Right lobe of liver (tissue), 6 donors: Measurements from ENCODE around the gene PHC3. TPM values are rescaled to one million over a fixed set of nuclear protein-coding genes. Genes with fewer than 3 reads are reported as not detected.
A peak's percentile ranks its signal among the peaks of the same experiment; 100 is the strongest.
"Not testable (repeated sequence)": the region's sequence is repeated elsewhere in the genome, so short reads cannot be mapped to it uniquely, and the experiment has no call there.

Experiments used
- ATAC-seq, 4 donors: fragments of 200-7000 bp; cut with Tn5 transposase; one replicate each; pipeline ENCODE4 v1.9.1; 2020; ENCODE audit warnings: mild to moderate bottlenecking in 4 of 4, moderate library complexity in 4 of 4
- DNase-seq, 3 donors: peaks; one replicate each; pipeline ENCODE4 v3.0.0-alpha.2; 2020
- H3K27ac ChIP-seq, 3 donors: fragments of 200-600 bp; one replicate each; pipeline ENCODE4 v1.8.0; 2022
- H3K27me3 ChIP-seq, 2 donors: fragments of 200-600 bp; one replicate each; pipeline ENCODE4 v1.8.0; 2022
- H3K36me3 ChIP-seq, 4 donors: fragments of 200-600 bp; sonication (generic) in 1 of 4; one replicate each; pipeline versions ENCODE4 v1.5.1 to v1.8.0; 2017 to 2022; ENCODE audit warnings: control low read depth in 1 of 4
- H3K4me1 ChIP-seq, 4 donors: fragments of 200-600 bp; sonication (generic) in 1 of 4; one replicate each; pipeline versions ENCODE4 v1.5.1 to v1.8.0; 2017 to 2022; ENCODE audit warnings: control low read depth in 1 of 4
- H3K4me3 ChIP-seq, 3 donors: fragments of 200-600 bp; one replicate each; pipeline ENCODE4 v1.8.0; 2022
- H3K9me3 ChIP-seq, 4 donors: fragments of 200-600 bp; sonication (generic) in 1 of 4; one replicate each; pipeline versions ENCODE4 v1.5.1 to v1.8.0; 2017 to 2022; ENCODE audit warnings: control low read depth in 1 of 4
- POLR2A ChIP-seq: fragments of 450-650 bp; IDR thresholded peaks from one replicate; pipeline ENCODE4 v1.6.1; 2017; ENCODE audit warnings: antibody characterized with exemption, mild to moderate bottlenecking
- WGBS: methylation state at CpG from one replicate; pipeline ENCODE4 v1.1.6; 2018; ENCODE audit warnings: low coverage, low lambda C conversion rate; ENCODE audit not compliant: insufficient coverage; ENCODE audit errors: missing lambda C conversion rate; 5-methylcytosine and 5-hydroxymethylcytosine counted together
- intact Hi-C, 2 donors: fragments of 100-400 bp; cut with DNase I; formaldehyde crosslinking; loops; one replicate each; pipeline versions ENCODE4 v1.11.2 to v1.14.1; 2022
- total RNA-seq, 6 experiments: library from RNA; depleted of rRNA in 2 of 6; stranded (reverse); fragments of >200 nt in 2 of 6; fragmentation: NEBNext Ultra II Directional in 3 of 6; extraction: Animal tissue kit (Norgen Biotek cat#: 25700) in 3 of 6; gene quantifications; one replicate each; pipeline versions ENCODE4 v1.1.0 to v1.2.4, GENCODE V29; 2016 to 2023
- TF ChIP-seq, protein P1 (sequence below), 4 donors: fragments of 200-600 bp in 3 of 4; fragments of 450-650 bp in 1 of 4; IDR thresholded peaks; one replicate each; pipeline versions ENCODE4 v1.5.1 to v1.8.0; 2016 to 2022; ENCODE audit warnings: antibody characterized with exemption in 4 of 4, mild to moderate bottlenecking in 2 of 4
- donor health status: DM: no; HTN: yes; CAD: no.
- donor health status: DM: no; HTN: no; CAD: no.
- donor health status: DM: no; HTN: no; CAD: no.
- donor health status: DM: no; HTN: yes; CAD: no.
- donor health status: DM: no; HTN: yes; CAD: no.

PHC3 gene
- total RNA-seq, 6 experiments from 2014 or later, result 20.0 to 32.6 (median 23.5) TPM

DNA sequence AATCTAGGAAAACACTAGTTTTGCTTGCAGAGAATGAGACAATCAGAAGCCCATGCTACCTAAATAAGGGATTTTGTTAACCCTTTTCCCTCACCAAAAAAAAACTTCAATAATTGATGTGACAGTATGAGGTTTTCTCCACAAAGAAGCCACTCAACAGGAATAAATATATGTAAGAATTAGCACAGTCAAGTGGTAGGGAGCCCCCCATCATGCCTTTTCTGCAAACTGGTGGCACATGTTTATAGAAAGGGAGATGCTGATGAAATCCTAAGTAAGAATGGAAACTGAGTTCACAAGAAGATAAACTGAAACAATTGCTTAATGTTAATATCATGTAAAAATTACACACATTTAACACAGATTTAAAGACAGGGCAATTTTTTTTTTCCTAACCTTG lies 51.0 kb downstream of the PHC3 start:
- Histone ChIP-seq H3K4me3 (no peak overlapping the region), H3K36me3 (peaks cover 0 to 35% (median 8%) of the 10 kb centered on the region in 4 donors), H3K27ac (no peak overlapping the region), H3K9me3 (no peaks in the 10 kb centered on the region), H3K4me1 (no peaks in the 10 kb centered on the region), H3K27me3 (no peaks in the 10 kb centered on the region)
- DNase-seq, result no peak
- no peak for ATAC-seq
- intact Hi-C loops, result no loop called here
- TF ChIP-seq POLR2A, result no peak
- TF ChIP-seq, protein P1, sequence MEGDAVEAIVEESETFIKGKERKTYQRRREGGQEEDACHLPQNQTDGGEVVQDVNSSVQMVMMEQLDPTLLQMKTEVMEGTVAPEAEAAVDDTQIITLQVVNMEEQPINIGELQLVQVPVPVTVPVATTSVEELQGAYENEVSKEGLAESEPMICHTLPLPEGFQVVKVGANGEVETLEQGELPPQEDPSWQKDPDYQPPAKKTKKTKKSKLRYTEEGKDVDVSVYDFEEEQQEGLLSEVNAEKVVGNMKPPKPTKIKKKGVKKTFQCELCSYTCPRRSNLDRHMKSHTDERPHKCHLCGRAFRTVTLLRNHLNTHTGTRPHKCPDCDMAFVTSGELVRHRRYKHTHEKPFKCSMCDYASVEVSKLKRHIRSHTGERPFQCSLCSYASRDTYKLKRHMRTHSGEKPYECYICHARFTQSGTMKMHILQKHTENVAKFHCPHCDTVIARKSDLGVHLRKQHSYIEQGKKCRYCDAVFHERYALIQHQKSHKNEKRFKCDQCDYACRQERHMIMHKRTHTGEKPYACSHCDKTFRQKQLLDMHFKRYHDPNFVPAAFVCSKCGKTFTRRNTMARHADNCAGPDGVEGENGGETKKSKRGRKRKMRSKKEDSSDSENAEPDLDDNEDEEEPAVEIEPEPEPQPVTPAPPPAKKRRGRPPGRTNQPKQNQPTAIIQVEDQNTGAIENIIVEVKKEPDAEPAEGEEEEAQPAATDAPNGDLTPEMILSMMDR (IDR thresholded peaks at IDR 0.05), result no peak

DNA sequence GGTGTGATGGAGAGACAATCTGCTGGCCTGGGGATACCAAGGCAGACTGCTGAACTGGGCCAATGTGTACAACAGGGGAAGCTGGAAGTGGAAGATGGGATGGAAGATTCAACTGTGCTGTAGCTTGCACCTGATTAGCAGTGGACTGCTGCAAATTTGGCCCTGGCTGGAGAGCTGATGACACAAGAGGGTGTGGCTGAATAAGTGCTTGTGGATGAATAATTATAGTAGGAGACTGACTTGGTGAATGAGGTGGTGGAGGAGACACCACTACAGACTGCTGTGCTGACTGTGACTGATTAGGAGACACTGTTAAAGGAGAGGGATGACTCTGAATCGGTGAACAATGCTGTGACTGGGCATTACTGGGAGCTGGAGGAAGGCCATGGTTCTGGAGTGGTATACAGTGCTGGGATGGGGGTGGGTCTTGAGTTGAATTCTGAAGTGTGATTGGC lies 52.5 kb downstream of the PHC3 start:
- Histone ChIP-seq H3K27me3 (no peaks in the 10 kb centered on the region), H3K36me3 (peaks cover 0 to 32% (median 8%) of the 10 kb centered on the region in 4 donors), H3K4me3 (no peak overlapping the region), H3K4me1 (no peaks in the 10 kb centered on the region), H3K27ac (no peak overlapping the region), H3K9me3 (no peaks in the 10 kb centered on the region)
- TF ChIP-seq, protein P1 (IDR thresholded peaks at IDR 0.05), result no peak
- no peak for TF ChIP-seq POLR2A
- peak in 3 of 4 donors; percentile 26 to 44 (median 28) for ATAC-seq
- DNase-seq, result no peak
- intact Hi-C loops, result no loop called here
- 88% methylated on average over 1 of the region's 1 CpG for WGBS

DNA sequence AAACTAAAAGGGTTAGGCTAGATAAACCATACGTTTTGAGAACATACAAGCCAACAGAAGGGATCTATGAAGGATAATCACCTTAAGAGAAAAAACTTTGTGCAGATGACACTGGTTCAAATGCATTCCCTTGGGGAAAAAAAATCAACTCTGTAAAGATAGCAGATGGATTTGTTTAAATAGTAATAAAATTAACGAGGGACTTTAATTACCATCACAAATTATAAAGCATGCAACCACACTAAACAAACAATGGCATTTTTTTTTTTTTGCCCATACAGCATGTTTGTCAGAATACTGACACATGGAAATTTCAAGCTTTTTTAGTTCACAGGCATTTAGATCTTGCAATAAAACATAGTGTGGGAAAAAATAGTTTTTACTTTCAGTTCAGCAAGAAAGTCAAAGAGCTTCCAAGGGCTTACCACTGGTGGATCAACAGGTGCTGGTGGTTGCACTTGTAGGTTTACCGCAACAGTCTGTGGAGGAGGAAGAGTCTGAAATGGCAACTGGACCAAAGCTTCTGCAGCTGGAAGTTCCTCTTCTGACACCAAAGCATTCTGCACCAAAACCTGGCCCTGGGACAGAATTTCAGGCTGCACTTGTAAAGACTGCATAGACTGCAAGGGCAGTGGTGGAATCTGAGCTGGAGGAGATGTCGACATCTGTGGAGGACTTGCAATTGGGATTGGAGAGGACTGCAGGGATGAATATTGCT lies 53.1 kb downstream of the PHC3 start:
- H3K27ac ChIP-seq, result no peak overlapping the region
- WGBS, result 66% methylated on average over 4 of the region's 4 CpGs
- DNase-seq, result no peak
- TF ChIP-seq, protein P1 (IDR thresholded peaks at IDR 0.05), result no peak
- TF ChIP-seq POLR2A, result no peak
- H3K4me3 ChIP-seq, result no peak overlapping the region
- H3K9me3 ChIP-seq, result no peaks in the 10 kb centered on the region
- peaks cover 0 to 32% (median 8%) of the 10 kb centered on the region in 4 donors for H3K36me3 ChIP-seq
- intact Hi-C loops, result no loop called here
- no peaks in the 10 kb centered on the region for H3K27me3 ChIP-seq
- no peaks in the 10 kb centered on the region for H3K4me1 ChIP-seq
- peak in 1 of 4 donors; percentile 22 for ATAC-seq

DNA sequence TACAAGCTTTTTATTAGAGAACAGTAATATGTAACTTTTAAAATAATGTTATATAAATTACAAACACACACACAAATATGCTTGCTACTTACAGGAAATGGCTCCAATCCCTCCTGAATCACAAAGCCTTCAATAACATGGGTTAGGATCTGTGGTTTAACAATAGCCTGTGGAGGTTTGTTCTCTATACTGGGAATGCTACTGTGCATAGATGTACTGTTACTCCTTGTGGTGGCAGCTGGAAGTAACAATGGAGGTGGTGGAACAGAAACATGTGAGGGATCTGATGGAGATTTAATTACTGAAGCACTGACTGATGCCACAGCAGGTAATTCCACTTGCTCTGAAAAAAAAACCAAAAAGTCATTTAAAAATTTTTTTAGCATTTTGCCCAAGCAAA lies 64.4 kb downstream of the PHC3 start:
- DNase-seq, result no peak
- intact Hi-C loops, result no loop called here
- H3K4me3 ChIP-seq, result no peak overlapping the region
- H3K36me3 ChIP-seq, result peaks cover 0 to 80% (median 33%) of the 10 kb centered on the region in 4 donors
- TF ChIP-seq, protein P1 (IDR thresholded peaks at IDR 0.05), result no peak
- TF ChIP-seq POLR2A, result no peak
- no peak overlapping the region for H3K27ac ChIP-seq
- H3K4me1 ChIP-seq, result no peaks in the 10 kb centered on the region
- ATAC-seq, result no peak
- H3K9me3 ChIP-seq, result no peaks in the 10 kb centered on the region
- no peaks in the 10 kb centered on the region for H3K27me3 ChIP-seq

DNA sequence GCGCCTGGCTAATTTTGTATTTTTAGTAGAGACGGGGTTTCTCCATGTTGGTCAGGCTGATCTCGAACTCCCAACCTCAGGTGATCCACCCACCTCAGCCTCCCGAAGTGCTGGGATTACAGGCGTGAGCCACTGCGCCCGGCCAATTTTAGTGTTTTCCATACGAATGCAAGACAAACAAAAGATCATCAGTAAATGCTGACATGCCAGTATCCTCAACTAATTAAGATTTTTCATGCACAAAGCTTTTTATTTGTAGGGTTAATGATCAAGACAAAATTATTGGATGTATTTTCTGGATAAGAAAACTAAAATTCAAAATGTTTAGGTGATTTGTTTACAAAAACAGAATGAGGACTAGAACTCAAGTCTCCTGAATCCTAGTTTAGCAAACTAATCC lies 67.4 kb downstream of the PHC3 start:
- ATAC-seq, intact Hi-C loops: not testable (repeated sequence)

More for the DNA sequence above, 67.4 kb downstream of the PHC3 start:
- H3K36me3 ChIP-seq, result peaks cover 0 to 56% (median 21%) of the 10 kb centered on the region in 4 donors
- not testable (repeated sequence) for H3K27me3 ChIP-seq, H3K4me3 ChIP-seq, H3K27ac ChIP-seq, H3K9me3 ChIP-seq, DNase-seq, H3K4me1 ChIP-seq
- 96% methylated on average over 8 of the region's 8 CpGs for WGBS
